GM19351 (cell line): Measurements from ENCODE around the gene PIGS.
A peak's percentile ranks its signal among the peaks of the same experiment; 100 is the strongest.
"Not testable (repeated sequence)": the region's sequence is repeated elsewhere in the genome, so short reads cannot be mapped to it uniquely, and the experiment has no call there.

Source experiments
- ATAC-seq: cut with Tn5 transposase; IDR thresholded peaks from one replicate; pipeline ENCODE4 v1.9.1; 2021; ENCODE audit warnings: mild to moderate bottlenecking, moderate library complexity; ENCODE audit not compliant: unreplicated experiment

Gene PIGS

DNA sequence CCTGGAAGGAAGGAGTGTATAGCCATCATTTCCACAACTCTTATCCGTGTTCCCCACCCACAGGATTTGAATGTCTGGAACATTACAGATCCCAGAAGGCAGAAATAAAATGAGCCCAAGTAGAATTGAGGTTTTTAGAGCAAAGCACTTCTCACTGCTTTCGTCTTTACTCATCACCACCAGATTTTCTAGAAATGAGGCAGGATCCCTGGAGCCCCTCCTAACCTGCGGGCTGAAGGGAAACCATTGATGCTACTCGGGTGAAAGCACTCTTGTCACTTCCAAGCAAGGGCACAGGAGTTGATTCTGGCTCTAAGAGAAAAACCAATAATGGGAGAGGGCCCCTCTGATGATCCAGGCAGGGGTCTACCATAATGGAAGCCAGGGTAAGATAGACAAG, 8.2 kb upstream of the PIGS start:
- no peak for ATAC-seq

DNA sequence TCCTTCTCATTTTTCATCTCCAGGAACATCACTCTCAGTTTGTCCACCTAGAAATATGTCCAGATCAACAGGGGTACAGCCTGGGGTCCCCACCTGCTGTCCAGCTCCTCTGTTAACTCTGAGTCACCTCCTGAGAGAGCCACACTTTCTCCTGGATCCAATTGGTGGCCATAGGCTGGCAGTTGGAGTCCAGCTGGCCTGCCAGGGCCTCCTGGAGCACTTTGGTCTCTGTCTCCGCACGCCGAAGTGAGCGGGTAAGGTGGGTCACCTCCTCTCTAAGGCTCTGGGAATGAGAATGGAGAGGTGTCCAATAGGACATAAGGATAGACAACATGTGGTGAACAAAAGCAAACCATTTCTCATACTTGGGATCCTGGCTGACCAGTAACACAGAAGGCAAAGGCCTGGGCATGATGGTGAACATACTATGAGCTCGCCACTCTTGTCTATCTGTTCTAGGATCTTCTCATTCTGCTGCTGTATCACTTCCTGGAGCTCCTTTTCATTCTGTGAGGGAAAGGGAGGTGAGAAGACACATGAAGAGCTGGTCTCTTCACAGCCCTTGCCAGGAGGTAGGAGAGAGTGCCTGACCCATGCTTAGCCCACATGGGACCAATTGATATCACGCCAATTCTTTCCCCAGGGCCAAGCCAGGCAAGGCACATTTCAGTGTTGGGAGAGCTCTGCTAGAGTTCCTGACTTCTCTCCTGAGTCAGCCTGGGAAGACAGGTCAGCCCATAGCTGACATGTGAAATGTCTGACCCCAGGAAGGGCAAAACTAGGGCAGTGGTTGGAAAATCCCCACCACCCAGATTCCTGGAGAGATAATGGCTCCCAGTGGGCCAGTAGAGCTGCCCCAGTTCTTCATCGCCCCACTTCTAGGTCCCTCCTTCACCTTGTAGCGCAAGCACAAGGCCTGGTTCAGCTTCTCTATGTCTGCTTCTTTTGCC, 7.2 kb upstream of the PIGS start:
- no peak for ATAC-seq

DNA sequence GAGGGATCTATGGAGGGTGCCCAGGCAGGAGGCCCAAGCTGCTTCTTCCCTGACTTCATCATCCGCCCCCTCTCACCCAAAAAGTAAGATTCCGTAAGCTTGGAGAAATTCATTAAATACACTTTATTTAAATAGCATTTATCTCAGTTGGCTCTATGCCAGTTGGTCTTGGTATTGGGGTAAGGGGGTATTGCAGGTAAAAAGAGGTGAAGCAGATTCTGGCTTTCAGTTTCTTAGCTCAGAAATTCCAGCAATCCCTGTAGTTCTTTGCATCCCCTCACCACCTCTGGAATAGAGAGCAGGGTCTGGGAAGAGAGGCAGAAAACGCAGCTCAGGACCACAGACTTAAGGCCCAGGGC, 6.1 kb upstream of the PIGS start:
- no peak for ATAC-seq

DNA sequence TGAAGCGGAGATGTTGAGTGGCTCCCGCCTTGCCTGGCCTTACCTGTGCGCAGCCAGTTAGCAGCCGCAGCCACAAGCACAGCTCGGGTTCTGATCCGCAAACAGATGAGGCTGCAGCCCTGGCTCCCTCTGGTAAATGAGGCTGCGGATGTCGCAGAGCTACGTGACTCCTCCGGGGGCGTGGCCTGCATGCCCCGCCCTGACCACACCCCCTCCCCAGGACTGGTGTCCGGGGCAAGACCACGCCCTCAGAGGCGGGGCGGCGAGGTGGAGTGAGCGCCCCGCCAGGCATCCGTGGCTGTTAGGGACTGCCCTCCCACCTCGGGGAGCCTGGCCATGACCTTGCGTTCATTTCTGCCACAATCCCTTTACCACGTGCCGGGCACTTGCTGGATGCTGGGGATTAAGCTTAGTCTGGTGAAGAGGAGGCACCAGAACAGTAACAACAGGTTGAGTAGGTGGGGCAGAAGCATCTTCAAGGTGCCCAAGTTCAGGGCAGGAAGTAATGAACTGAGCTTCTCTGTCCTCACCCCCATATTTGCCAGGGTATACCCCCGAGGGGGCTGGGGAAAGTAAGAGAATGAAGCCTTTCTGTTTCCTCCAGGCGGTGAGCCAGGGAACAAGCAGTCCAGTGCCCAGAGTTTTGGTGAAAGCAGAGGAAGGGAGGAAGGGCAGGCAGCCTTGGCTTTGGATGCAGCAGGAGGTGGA, 5.6 kb upstream of the PIGS start, which contains the start of gene ALDOC:
Gene ALDOC, minus strand, starts transcription at position 138 of the 708 bp plus-strand sequence. CDS start 1,363 bp downstream, outside the sequence.
- ATAC-seq: peak; percentile 92

DNA sequence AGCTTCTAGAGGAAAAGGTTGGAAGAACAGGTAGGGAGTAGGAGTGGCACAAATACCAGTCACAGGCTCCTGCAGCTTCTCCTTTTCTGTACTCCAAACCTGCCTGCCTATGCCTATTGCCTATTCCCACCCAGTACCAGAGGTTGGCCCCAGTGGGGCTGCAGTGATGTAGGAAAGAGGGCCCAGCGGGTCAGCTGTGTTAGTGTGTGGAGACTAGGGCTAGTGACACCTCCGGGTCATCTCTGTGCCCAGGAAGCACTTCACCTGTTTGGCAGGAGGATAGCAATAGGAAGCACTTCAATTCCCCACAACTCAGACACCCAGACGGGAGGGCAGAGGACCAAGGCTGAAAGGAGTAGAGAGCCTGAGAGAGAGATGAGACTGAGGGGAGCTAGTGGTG, 4.7 kb upstream of the PIGS start:
- ATAC-seq: not testable (repeated sequence)

DNA sequence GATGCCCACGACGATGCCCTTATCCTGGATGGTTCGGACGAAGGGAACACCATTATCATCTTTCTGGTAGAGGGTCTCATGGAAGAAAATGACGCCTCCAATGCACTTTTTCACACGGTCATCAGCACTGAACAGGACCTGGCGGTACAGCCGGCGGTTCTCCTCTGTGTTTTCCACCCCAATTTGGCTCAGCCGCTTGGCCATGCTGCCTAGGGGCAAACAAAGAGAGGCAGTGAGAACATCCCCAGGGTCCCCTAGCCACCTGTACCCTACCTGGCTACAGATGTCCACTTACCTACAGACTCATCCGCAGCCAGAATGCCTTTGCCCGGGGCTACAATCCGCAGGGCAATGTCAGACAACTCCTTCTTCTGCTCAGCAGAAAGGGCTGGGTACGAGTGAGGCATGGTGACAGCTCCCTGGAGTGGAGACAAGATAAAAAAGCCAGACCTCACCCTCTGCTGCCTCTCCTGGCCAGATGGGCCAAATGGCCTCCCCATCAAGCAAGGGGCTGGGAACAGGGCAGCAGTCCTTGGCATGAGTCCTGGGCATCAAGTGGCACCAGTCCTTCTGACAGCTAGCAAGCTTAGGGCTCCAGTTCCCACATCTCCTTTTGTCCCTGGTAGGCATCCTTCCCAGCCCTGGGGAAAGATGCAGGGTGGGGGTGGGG, 3.9 kb upstream of the PIGS start:
- ATAC-seq: no peak

DNA sequence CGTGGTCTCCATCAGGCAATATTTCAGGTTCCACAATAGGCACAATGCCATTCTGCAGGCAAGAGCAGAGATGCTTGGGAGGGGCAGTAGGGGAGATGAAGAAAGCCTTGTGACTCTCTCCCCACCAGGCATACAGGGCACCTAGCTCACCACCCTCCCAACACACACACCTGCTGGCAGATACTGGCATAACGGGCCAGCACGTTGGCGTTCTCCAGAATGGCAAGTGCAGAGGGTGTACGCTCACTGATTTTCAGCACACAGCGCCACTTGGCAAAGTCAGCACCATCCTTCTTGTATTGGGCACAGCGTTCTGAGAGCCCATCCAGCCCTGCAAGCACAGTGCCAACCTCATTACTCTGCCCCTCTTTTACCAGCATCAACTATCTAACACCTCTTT, 3.2 kb upstream of the PIGS start:
- no peak for ATAC-seq

DNA sequence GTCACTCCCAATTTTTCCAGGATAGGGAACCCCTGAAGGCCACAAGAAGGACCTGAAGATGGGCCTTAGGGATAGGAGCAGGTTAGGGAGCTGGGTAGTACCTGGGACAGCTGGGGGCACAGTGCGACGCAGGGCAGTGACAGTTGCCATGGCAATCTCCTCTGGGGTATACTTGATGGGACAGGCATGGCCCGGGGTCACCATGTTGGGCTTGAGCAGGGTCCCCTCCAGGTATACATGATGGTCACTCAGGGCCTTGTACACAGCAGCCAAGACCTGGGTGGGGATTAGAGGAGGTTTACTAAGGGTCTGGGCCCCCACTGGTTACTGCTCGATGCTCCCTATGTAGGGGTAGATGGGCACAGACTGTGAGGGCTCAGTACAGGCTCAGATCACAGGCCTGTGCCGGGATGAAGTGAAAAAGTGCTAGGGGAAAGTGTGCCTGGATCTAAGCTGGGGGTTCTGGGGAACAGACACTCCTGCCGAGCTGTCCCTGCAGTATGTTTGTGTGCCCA, 2.7 kb upstream of the PIGS start:
- ATAC-seq: no peak

DNA sequence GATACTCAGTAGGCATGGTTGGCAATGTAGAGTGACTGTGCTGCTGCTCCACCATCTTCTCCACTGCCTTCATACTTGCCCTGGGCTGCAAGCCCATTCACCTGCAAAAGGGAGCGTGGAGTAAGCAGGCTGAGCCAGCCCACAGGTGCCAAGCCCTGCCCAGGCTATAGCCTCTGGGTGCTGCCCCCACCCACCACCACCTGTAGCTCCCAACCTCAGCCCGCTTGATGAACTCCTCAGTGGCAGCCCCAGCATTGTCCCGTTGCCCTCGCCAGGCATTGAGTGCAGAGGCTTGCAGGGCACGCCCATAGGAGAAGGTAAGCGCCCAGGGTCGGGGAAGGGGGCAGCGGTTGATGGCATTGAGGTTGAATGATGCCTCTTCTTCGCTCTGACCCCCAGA, 2.2 kb upstream of the PIGS start:
- ATAC-seq: no peak

DNA sequence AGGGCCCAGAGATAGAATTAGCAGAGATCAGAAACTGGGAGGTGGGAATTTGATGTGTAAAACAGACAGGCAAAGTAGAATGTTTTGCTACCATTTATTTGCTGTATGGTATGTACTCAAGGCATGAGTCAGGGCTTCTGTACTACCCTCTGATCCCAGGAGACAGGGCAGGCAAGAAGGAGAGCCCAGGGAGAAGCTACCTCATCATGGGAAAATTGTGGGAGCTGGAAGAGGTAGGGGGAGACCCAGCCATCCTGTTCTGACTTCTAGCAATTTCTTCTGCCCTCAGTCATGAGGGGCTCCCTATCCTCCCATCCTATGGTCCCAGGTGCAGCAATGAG, 1.7 kb upstream of the PIGS start:
- ATAC-seq: no peak

DNA sequence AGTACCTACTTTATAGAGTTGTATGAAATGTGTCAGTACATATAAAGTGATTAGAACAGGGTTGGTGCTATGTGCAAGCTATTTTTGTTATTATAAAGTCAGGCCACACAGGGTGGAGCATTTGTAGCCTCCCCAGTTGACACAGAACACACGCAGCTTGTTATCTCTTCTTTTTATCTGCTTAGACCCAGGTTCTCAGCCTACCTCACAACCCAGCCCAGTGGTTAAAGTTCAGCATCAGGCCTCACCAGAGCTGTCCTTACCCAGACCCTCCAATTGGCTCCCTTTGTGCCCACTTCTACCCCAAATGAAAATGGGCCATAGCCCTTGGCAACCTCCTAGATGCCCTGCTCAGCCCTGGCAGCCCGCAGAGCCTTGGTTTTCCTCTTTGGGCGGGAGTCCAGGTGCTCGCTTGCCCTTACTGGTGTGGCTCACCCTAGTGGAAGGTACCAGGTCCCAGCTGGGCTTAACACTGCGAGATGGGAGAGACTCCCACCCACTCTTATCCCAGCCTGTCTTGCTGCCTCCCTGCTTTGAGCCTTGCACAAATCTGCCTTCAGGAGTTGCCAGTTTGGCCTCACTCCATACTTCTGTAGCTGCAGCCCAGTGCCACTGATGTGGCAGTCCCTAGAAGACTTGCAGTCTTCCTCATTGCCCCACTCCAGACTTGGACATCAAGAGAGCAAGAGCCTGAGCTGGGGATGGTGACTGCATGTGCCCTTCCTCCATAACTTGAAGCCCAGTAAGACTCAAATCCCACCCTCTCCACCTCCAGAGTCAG, 1.1 kb upstream of the PIGS start:
- ATAC-seq: no peak

DNA sequence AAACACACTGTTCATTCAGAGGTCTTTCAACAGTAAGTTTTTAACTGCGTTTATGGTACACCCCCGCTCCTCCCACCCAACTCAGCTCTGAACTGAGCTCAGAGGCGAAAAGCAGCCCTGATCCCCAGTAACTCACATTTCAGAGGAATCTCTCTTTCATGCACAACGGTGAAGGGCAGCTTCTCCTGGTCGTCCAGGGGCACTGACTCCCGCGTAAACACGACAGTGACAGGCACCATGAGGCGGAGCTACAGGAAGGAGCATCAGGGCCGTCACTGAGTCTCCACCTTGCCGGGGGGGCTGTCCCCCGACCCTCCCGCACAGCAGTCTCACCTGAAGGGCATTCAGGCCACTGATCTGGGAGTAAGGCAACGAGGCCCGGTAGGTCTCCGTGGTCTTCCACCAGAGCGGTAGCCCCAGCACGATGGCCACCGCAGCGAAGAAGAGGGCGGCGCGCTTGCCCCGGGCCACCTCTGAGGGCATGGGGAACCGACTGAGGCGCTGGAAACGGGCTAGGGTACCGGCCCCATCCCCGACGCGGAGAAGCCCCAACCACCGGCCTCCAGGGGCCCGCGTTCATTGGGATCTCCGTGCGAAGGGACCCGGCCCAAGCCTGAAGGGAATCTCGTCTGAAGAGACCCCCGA, 486 bp downstream of the PIGS start:
- ATAC-seq: peak; percentile 19

DNA sequence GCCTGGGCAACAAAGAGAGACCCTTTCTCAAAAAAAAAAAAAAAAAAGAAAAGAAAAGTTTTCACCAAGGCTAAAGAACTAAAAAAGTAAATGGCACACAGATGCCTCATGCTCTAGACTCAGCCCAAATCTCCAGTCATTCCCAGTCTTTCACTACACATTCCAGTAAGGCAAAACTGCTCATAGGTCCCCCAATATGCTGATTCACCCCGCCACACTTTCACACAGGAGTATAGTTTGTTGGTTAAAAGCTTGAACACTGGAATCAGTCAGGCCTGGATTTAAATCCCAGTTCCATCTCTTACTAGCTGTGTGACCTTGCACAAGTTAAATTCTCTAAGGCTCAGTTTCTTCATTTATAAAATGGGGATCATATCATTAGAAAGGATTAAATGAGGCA, 1.9 kb downstream of the PIGS start:
- no peak for ATAC-seq

DNA sequence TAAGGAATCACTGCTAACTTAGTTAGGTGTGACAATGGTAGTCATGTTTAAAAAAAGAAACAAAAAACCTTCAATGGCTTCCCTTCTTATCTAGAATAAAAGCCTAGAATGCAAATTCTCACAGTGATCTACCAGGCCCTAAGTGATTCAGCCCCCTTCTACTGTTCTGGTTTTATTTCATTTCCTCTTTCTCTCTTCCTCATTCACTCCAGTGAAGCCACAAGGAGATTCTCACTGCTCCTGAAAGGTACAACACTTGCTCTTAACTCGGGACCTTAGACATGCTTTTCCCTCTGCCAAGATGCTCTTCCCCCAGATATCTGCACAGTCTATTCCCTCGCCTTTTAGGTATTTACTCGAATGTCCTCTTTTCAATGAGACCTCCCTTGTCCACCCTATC, 3.7 kb downstream of the PIGS start:
- ATAC-seq: no peak

DNA sequence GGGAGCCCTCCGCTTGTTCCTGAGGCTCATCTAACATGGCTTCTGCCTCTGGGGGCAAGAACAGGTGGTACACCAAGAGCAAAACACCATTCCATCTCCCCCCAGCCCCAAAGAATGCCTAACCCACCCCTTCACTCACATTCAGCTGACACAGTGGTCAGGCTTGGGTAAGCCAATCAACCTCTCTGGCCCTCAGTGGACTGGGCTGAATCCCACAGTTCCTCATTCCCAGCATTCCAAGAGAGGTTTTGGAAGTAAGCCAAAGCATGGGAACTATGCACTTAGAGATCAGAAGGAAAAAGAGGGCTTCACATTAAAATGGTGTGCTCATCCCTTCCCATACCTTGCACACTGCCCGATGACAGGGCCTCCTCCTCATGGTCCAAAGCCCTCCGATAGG, 7.8 kb downstream of the PIGS start:
- ATAC-seq: no peak

DNA sequence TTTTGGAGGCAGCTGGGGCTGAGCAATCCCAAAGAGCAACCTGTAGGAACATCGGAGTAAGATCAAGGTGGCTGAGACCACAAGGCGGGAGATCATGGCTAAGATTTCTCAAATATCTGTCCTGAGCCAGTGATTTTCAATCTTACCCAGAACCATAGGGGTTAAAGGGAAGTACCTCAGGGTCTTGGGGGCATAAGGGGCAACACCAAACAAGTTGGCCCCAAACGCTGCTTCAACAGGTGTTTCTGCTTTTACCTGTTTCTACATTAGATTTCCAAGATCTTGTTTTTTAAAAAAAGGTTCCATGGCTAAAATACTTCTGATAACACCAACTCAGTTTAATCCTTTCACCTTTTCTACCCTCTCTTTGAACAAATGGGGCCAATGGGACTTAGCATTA, 16.3 kb downstream of the PIGS start:
- ATAC-seq: no peak

DNA sequence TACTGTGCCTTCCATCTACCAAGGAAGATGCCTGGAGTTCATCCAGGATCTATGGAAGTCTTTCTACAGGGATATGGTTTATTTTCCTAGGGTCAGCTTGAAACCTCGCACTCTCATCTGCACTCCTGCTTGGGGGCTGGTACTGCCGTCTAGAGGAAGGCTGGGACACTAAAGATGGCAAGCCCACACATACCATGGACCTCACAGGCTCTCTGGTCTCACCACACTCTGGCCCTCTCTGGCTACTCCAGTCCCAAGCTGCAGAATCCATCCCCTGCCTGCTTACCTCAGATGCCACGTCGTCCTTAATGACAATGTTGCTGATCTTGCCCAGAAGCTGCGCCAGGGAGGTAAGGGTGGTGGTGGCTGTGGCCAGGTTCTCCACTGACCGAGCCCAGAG, 16.8 kb downstream of the PIGS start:
- ATAC-seq: no peak

DNA sequence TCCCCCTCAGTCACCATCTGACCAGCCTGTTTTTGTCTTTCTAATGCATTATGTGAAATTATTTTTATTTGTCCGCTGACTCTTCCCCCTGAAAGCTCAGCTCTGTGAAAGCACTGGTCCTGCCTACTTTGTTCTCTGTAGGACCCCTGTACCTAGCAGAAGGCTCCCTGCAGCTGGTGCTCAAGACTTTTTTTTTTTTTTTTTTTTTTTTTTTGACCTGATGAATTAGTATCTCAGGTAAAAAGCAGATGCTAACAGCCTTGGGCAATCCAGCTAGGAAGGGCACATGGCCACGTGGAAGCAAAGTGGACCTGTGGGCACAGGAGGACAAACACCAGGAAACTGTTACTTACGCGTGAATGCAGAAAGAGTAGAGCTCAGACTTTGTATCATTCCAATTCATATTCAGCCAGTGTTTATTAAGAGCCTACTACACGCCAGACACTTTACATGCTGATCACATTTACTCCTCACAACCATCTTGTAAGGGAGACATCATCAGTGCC, 18.3 kb downstream of the PIGS start:
- ATAC-seq: no peak

DNA sequence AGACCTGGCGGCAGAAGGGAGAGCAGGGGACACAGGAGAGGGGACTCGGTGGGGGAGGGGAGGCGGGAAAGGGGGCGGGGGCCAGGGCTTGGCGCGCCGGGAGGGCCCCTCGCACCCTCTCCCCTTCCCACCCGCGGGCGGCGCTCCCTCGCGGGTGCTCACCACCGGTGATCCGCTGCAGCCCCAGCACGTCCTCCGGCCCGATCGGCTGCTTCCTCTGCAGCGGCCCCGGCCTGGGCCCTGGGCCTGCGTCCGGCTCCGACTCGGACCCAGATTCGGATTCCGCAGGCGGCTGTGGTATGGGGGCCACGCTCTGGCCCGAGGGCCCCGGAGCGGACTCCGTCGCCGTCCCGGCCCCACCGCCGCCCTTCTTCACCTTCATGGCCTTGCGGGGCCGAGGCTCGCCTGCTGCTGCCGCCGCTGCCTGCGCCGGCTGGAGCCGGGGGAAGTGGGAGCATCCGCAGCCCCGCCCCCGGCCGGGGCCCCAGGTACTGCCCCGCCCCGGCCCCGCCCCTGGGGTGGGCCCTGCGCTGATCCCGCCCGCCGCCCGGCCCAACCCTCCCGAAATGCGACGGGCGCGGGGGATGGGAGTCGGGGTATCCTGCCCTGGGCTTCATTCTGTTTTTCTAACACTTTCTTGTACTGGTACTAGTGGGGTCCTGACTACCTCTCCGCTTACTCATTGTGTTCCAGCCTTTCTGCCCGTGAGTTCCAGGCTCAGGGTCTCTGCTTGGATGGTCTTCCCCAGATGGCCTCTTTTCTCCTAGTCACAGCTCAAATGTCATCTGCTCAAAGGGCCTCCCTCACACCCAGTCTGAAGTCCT, 18.9 kb downstream of the PIGS start, which contains the start of gene UNC119:
Gene UNC119, minus strand, starts transcription at position 449 of the 824 bp plus-strand sequence. Its CDS starts 67 bp downstream, at position 382.
- peak; percentile 52 for ATAC-seq
